Measurements from ENCODE around the gene PCSK1N. TPM values are rescaled to one million over a fixed set of nuclear protein-coding genes. Genes with fewer than 3 reads are reported as not detected.

PCSK1N gene
- total and polyA plus RNA-seq, 2 of the 13 experiments (the other 11 are each of a cell fraction or from before 2014, with no cell fraction given), result 4.5 to 14.0 TPM

DNA sequence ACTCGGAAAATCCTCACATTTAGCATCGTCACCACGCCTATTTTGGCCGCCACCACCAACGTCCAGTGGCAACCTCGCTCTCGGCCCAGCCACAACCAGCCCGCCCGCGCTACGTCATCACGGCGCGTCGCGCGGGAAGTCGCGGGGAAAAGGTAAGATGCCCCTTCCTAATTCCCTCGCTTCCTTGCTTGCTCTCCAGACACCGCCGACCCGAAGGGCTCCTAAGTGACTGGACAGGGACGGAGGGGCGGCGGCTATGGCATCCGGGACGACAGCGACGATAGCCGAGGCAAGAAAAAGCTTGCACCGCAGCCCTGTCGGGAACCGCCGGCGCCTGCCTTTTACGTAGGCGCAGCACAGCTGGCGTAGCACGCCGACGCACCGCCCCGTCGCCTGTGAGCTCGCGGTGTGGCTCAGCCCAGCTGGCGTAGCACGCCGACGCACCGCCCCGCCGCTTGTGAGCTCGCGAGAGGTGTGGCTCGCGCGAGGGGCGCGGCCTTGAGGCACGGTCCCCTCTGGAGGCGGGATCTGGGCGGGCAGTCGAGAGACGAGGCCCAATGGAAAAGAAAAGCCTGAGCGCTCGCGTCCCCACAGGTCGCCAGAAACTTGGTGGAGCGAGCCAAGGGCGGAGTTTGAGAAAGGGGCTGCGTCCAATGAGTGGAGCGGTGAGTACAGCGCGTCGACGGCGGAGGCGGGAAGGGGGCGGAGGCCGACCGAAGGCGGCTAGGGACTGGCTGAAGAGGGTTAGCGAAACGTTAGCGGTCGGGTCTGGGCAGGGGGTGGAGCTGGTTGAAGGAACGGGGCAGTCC is 33.9 kb downstream of the PCSK1N start, which contains the start of gene HDAC6 (continued):
- TF ChIP-seq SRSF9 (IDR thresholded peaks at IDR 0.05; ENCODE audit: borderline replicate concordance, insufficient read depth, low read depth, low read length, poor library complexity, severe bottlenecking) (no peak), TMF1 (CRISPR knock-in tag; IDR thresholded peaks at IDR 0.05; ENCODE audit: low read depth) (no peak), SETDB1 (CRISPR knock-in tag; IDR thresholded peaks at IDR 0.05; ENCODE audit: borderline replicate concordance) (no peak), CREM (IDR thresholded peaks at IDR 0.05) (peak; percentile 98), CREM (CRISPR knock-in tag; IDR thresholded peaks at IDR 0.05) (peak; percentile 59), HOXD1 (CRISPR knock-in tag; IDR thresholded peaks at IDR 0.05) (no peak), PITX1 (CRISPR knock-in tag; IDR thresholded peaks at IDR 0.05) (no peak), CCAR2 (optimal IDR thresholded peaks at IDR 0.05; ENCODE audit: low read depth, low read length) (no peak), ZNF713 (CRISPR knock-in tag; IDR thresholded peaks at IDR 0.05) (no peak), PAF1 (CRISPR knock-in tag; IDR thresholded peaks at IDR 0.05) (no peak), ZNF577 (CRISPR knock-in tag; IDR thresholded peaks at IDR 0.05; ENCODE audit: borderline replicate concordance, low read depth) (no peak), KDM3A (CRISPR knock-in tag; IDR thresholded peaks at IDR 0.05; ENCODE audit: low read depth) (no peak)
- TF ChIP-seq, protein P1, sequence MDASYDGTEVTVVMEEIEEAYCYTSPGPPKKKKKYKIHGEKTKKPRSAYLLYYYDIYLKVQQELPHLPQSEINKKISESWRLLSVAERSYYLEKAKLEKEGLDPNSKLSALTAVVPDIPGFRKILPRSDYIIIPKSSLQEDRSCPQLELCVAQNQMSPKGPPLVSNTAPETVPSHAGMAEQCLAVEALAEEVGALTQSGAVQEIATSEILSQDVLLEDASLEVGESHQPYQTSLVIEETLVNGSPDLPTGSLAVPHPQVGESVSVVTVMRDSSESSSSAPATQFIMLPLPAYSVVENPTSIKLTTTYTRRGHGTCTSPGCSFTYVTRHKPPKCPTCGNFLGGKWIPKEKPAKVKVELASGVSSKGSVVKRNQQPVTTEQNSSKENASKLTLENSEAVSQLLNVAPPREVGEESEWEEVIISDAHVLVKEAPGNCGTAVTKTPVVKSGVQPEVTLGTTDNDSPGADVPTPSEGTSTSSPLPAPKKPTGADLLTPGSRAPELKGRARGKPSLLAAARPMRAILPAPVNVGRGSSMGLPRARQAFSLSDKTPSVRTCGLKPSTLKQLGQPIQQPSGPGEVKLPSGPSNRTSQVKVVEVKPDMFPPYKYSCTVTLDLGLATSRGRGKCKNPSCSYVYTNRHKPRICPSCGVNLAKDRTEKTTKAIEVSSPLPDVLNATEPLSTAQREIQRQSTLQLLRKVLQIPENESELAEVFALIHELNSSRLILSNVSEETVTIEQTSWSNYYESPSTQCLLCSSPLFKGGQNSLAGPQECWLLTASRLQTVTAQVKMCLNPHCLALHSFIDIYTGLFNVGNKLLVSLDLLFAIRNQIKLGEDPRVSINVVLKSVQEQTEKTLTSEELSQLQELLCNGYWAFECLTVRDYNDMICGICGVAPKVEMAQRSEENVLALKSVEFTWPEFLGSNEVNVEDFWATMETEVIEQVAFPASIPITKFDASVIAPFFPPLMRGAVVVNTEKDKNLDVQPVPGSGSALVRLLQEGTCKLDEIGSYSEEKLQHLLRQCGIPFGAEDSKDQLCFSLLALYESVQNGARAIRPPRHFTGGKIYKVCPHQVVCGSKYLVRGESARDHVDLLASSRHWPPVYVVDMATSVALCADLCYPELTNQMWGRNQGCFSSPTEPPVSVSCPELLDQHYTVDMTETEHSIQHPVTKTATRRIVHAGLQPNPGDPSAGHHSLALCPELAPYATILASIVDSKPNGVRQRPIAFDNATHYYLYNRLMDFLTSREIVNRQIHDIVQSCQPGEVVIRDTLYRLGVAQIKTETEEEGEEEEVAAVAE (CRISPR knock-in tag; IDR thresholded peaks at IDR 0.05; ENCODE audit: borderline replicate concordance), result no peak
- TF ChIP-seq, protein P2, sequence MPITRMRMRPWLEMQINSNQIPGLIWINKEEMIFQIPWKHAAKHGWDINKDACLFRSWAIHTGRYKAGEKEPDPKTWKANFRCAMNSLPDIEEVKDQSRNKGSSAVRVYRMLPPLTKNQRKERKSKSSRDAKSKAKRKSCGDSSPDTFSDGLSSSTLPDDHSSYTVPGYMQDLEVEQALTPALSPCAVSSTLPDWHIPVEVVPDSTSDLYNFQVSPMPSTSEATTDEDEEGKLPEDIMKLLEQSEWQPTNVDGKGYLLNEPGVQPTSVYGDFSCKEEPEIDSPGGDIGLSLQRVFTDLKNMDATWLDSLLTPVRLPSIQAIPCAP (CRISPR knock-in tag; IDR thresholded peaks at IDR 0.05; ENCODE audit: low read depth), result no peak
- TF ChIP-seq, protein P3, sequence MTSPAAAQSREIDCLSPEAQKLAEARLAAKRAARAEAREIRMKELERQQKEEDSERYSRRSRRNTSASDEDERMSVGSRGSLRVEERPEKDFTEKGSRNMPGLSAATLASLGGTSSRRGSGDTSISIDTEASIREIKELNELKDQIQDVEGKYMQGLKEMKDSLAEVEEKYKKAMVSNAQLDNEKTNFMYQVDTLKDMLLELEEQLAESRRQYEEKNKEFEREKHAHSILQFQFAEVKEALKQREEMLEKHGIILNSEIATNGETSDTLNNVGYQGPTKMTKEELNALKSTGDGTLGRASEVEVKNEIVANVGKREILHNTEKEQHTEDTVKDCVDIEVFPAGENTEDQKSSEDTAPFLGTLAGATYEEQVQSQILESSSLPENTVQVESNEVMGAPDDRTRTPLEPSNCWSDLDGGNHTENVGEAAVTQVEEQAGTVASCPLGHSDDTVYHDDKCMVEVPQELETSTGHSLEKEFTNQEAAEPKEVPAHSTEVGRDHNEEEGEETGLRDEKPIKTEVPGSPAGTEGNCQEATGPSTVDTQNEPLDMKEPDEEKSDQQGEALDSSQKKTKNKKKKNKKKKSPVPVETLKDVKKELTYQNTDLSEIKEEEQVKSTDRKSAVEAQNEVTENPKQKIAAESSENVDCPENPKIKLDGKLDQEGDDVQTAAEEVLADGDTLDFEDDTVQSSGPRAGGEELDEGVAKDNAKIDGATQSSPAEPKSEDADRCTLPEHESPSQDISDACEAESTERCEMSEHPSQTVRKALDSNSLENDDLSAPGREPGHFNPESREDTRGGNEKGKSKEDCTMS (CRISPR knock-in tag; conservative IDR thresholded peaks at IDR 0.05), result no peak
- TF ChIP-seq, protein P4, sequence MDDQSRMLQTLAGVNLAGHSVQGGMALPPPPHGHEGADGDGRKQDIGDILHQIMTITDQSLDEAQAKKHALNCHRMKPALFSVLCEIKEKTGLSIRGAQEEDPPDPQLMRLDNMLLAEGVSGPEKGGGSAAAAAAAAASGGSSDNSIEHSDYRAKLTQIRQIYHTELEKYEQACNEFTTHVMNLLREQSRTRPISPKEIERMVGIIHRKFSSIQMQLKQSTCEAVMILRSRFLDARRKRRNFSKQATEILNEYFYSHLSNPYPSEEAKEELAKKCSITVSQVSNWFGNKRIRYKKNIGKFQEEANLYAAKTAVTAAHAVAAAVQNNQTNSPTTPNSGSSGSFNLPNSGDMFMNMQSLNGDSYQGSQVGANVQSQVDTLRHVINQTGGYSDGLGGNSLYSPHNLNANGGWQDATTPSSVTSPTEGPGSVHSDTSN (CRISPR knock-in tag; IDR thresholded peaks at IDR 0.05; ENCODE audit: borderline replicate concordance), result no peak
- TF ChIP-seq, protein P5, sequence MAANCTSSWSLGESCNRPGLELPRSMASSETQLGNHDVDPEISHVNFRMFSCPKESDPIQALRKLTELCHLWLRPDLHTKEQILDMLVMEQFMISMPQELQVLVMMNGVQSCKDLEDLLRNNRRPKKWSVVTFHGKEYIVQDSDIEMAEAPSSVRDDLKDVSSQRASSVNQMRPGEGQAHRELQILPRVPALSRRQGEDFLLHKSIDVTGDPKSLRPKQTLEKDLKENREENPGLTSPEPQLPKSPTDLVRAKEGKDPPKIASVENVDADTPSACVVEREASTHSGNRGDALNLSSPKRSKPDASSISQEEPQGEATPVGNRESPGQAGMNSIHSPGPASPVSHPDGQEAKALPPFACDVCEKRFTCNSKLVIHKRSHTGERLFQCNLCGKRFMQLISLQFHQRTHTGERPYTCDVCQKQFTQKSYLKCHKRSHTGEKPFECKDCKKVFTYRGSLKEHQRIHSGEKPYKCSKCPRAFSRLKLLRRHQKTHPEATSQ (CRISPR knock-in tag; IDR thresholded peaks at IDR 0.05; ENCODE audit: borderline replicate concordance), result no peak
